HUES48 (cell line): ENCODE data around the gene TLN1.

Experiments
- H3K27ac ChIP-seq: one replicate; pipeline ENCODE4 v1.7.0; 2013; ENCODE audit warnings: low read depth, low read length, inconsistent platforms
- H3K27me3 ChIP-seq: 2 replicates; pipeline ENCODE4 v1.6.1; 2013; ENCODE audit warnings: mild to moderate bottlenecking, low read length; ENCODE audit not compliant: control insufficient read depth, insufficient read depth
- H3K36me3 ChIP-seq: 2 replicates; pipeline ENCODE4 v1.6.1; 2013; ENCODE audit warnings: low read length; ENCODE audit not compliant: control insufficient read depth, insufficient read depth
- H3K4me1 ChIP-seq: 2 replicates; pipeline ENCODE4 v1.6.1; 2013; ENCODE audit warnings: mild to moderate bottlenecking, low read length; ENCODE audit not compliant: control insufficient read depth, insufficient read depth
- H3K4me3 ChIP-seq: 2 replicates; pipeline ENCODE4 v1.5.1; 2013; ENCODE audit warnings: mild to moderate bottlenecking, low read depth, low read length
- H3K9ac ChIP-seq: 2 replicates; pipeline ENCODE4 v1.6.1; 2013; ENCODE audit warnings: mild to moderate bottlenecking, low read depth, low read length, moderate library complexity
- H3K9me3 ChIP-seq: 2 replicates; pipeline ENCODE4 v1.6.1; 2013; ENCODE audit warnings: low read length; ENCODE audit not compliant: control insufficient read depth, insufficient read depth

The TLN1 gene

GRCh38 chr9:35729700-35730485 lies 2.1 kb downstream of the TLN1 start:
- H3K4me1 ChIP-seq = peaks cover 53% of the 10 kb centered on the region

DNA sequence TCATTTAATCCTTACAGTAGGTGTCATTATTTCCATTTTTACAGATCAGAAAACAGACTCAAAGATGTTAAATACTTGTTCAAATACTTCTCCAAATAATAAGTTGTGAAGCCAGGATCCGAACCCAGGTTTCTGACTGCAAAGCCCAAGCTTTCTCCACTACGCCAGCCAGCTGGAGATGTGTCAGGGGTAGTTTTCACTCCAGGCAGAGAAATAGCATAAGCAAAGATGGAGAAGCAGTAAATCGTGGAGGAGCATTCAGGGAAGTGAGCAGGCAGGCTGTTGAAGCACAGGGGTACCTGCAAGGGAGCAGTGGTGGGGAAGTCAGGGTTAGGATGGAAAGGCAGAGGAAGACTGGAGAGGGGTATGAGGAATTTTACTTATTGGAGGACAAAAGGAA lies 2.9 kb downstream of the TLN1 start:
- H3K27me3 ChIP-seq = no peaks in the 10 kb centered on the region
- H3K27ac ChIP-seq = peak overlapping the region; percentile 48
- peaks cover 53% of the 10 kb centered on the region for H3K4me1 ChIP-seq
- no peaks in the 10 kb centered on the region for H3K9me3 ChIP-seq
- H3K4me3 ChIP-seq = peak overlapping the region; percentile 22; the same call in 1 of the 2 replicates
- peaks cover 16% of the 10 kb centered on the region for H3K36me3 ChIP-seq
- H3K9ac ChIP-seq = no peak overlapping the region

More at GRCh38 chr9:35729700-35730485, 2.1 kb downstream of the TLN1 start:
- Histone ChIP-seq H3K9me3 (no peaks in the 10 kb centered on the region), H3K27me3 (no peaks in the 10 kb centered on the region), H3K4me3 (peak overlapping the region; percentile 89), H3K27ac (peak overlapping the region; percentile 48), H3K36me3 (peaks cover 16% of the 10 kb centered on the region), H3K9ac (no peak overlapping the region)

GRCh38 chr9:35728041-35728971 lies 3.7 kb downstream of the TLN1 start:
- H3K36me3 ChIP-seq = peaks cover 24% of the 10 kb centered on the region
- H3K9me3 ChIP-seq = no peaks in the 10 kb centered on the region
- H3K27ac ChIP-seq = peak overlapping the region; percentile 93
- peak overlapping the region; percentile 51 for H3K4me3 ChIP-seq
- no peaks in the 10 kb centered on the region for H3K27me3 ChIP-seq
- peak overlapping the region; percentile 50 for H3K9ac ChIP-seq
- H3K4me1 ChIP-seq = peaks cover 48% of the 10 kb centered on the region

DNA sequence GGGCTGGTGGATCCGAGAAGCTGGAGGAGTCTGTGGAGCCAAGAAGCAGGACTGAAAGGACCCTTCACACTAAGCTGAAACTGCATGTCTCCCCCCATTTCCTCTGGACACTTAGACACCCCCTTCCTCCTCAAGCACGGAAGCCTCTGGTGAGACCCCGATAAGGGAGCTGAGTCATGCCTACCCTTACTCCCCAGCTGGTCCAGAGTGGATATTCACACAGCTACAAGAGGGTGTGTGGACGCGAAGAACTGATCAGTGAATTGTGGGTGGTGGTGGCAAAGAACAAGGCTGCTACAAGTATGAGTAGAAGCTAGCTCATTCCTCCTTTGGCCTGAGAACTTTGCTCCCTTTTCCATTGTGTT lies 4.3 kb downstream of the TLN1 start:
- Histone ChIP-seq H3K27me3 (no peaks in the 10 kb centered on the region), H3K4me3 (peak overlapping the region; percentile 51), H3K27ac (peak overlapping the region; percentile 93), H3K4me1 (peaks cover 48% of the 10 kb centered on the region), H3K9ac (peak overlapping the region; percentile 50), H3K36me3 (peaks cover 29% of the 10 kb centered on the region), H3K9me3 (no peaks in the 10 kb centered on the region)

DNA sequence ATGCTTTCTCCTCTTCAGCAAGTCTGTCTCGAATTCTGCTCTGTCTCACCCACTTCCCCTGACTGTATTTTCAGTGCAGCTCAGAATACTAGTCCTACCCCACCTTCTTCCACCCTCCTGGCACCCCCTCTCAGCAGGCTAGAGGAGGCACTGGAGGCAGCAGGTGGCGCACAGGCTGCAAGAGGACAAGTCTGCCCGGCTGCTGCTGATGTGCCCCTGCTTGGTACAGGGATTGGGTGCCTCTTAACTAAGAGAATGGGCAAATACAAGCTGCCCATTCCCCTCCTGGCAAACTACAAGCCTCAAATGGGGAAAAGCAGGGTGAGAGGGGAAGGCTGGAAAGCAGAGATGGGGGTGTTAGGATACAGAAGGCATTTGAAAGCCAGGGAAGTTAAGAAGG lies 5.1 kb downstream of the TLN1 start:
- Histone ChIP-seq H3K9me3 (no peaks in the 10 kb centered on the region), H3K27me3 (no peaks in the 10 kb centered on the region), H3K4me1 (peaks cover 48% of the 10 kb centered on the region), H3K27ac (no peak overlapping the region), H3K36me3 (peaks cover 36% of the 10 kb centered on the region), H3K4me3 (peak overlapping the region; percentile 51; the same call in 1 of the 2 replicates), H3K9ac (no peak overlapping the region)

GRCh38 chr9:35725362-35725761 lies 6.6 kb downstream of the TLN1 start:
- no peaks in the 10 kb centered on the region for H3K9me3 ChIP-seq
- no peak overlapping the region for H3K4me3 ChIP-seq
- no peak overlapping the region for H3K27ac ChIP-seq
- H3K9ac ChIP-seq = no peak overlapping the region
- H3K27me3 ChIP-seq = no peaks in the 10 kb centered on the region
- peaks cover 52% of the 10 kb centered on the region for H3K36me3 ChIP-seq
- peaks cover 37% of the 10 kb centered on the region for H3K4me1 ChIP-seq

DNA sequence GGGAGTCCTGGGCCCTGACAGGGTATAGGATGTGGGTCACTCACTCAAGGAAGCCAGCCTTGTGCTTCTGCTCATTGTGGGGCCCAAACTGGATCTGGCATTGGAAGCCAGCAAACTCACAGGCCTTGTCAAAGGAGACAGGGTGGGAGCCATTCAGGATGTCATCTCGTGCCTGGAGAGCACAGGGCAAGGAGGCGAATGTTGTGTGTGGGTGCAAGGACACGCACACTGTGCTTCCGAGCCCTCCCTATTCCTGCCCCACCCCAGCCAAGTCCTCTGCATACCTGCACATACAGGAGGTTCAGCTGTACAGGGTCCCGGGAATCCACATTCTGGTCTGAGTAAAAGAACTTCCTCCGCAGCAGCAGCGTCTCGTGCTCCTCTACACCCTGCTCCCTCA lies 8.1 kb downstream of the TLN1 start:
- H3K36me3 ChIP-seq = peaks cover 66% of the 10 kb centered on the region
- no peak overlapping the region for H3K9ac ChIP-seq

DNA sequence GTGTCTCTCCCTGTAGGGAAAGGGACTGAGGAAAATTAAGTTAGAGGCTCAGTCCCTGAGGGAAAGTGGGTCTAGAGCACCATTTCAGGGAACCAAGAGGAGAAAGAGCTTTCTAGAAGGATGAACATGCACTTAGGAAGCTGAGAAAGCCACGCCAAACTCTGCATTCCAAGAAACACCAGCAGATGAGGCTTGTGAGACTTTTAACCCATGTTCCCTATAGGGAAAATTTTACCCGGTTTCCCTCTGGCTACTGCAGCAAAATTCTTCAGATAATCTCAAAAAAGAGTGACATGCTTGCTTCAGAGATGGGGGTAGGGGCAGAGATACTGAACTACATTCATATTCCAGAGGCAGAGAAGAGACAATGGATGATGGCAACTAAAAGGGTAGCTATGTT lies 8.6 kb downstream of the TLN1 start:
- Histone ChIP-seq H3K9me3 (no peaks in the 10 kb centered on the region), H3K4me3 (no peak overlapping the region), H3K36me3 (peaks cover 71% of the 10 kb centered on the region), H3K27me3 (no peaks in the 10 kb centered on the region), H3K4me1 (peaks cover 18% of the 10 kb centered on the region), H3K27ac (no peak overlapping the region), H3K9ac (no peak overlapping the region)

More for the DNA sequence above, 8.1 kb downstream of the TLN1 start:
- Histone ChIP-seq H3K27ac (no peak overlapping the region), H3K9me3 (no peaks in the 10 kb centered on the region), H3K4me1 (peaks cover 23% of the 10 kb centered on the region), H3K4me3 (no peak overlapping the region), H3K27me3 (no peaks in the 10 kb centered on the region)

GRCh38 chr9:35719546-35719945 lies 12.4 kb downstream of the TLN1 start:
- peaks cover 98% of the 10 kb centered on the region for H3K36me3 ChIP-seq

DNA sequence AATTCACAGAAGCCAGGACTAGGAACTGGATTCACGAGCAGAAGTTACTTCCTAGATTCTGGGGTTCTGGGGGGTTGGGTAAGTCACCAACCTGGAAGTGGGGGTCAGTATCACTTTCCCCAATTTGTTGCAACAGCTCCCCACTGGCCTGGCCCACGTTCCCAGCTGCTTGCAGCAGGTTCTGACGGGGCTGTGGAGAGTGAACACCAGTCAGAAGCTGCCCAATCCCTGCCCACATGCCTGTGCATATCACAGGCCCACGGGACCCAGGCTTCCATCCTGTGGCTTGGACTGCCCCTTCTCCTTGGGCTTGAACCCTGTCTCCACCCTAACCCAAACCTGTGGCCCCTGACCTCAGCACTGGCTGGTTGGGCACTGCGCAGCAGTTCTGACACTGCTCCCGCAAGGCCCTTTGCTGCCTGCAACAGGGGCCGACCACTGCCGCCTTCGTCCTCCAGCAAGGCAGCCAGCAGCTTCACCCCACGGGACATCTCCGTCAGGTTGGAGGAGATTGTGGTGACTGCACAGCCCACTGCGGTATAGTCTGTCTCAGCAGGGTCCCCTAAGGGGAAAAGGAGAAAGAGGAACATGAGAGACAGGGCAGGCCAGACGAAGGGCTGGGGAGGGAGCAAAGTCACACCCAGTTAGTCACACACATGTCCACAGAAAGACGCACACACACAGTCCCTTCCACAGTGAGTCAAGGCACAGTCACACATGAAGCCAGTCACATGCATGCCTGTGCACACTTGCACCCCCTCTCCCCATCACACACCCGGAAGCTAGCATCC lies 13.1 kb downstream of the TLN1 start:
- Histone ChIP-seq H3K27ac (no peak overlapping the region), H3K9ac (no peak overlapping the region), H3K4me1 (no peaks in the 10 kb centered on the region), H3K9me3 (no peaks in the 10 kb centered on the region), H3K27me3 (no peaks in the 10 kb centered on the region), H3K4me3 (no peak overlapping the region), H3K36me3 (peaks cover 98% of the 10 kb centered on the region)

More at GRCh38 chr9:35719546-35719945, 12.4 kb downstream of the TLN1 start:
- Histone ChIP-seq H3K27ac (no peak overlapping the region), H3K4me3 (no peak overlapping the region), H3K27me3 (no peaks in the 10 kb centered on the region), H3K4me1 (no peaks in the 10 kb centered on the region), H3K9me3 (no peaks in the 10 kb centered on the region), H3K9ac (no peak overlapping the region)
